H1 (cell line): ENCODE data around the gene SNX13. TPM values are rescaled to one million over a fixed set of nuclear protein-coding genes. Genes with fewer than 3 reads are reported as not detected.

Experiments
- CEBPB ChIP-seq: IDR thresholded peaks from 2 replicates; pipeline ENCODE4 v1.6.1; 2012; ENCODE audit warnings: low read depth, low read length
- CHD2 ChIP-seq: IDR thresholded peaks from 2 replicates; pipeline ENCODE4 v1.6.1; 2012; ENCODE audit warnings: low read length, improper control_type of control experiment
- EP300 ChIP-seq, 2 experiments: IDR thresholded peaks; 1 replicate in 1 of 2; 2 replicates in 1 of 2; pipeline ENCODE4 v1.6.1; 2011 to 2012; ENCODE audit warnings: low read depth in 2 of 2, low read length in 2 of 2, mild to moderate bottlenecking in 2 of 2, borderline replicate concordance in 1 of 2, inconsistent platforms in 1 of 2, moderate library complexity in 1 of 2
- EZH2 ChIP-seq: fragments of 200-600 bp; sonication (generic); IDR thresholded peaks from 2 replicates; pipeline ENCODE4 v1.7.1; 2012; ENCODE audit warnings: low read depth, mild to moderate bottlenecking, moderate library complexity, low read length, inconsistent platforms; ENCODE audit not compliant: severe bottlenecking
- GABPA ChIP-seq: IDR thresholded peaks from 2 replicates; pipeline ENCODE4 v1.6.1; 2011; ENCODE audit warnings: mild to moderate bottlenecking, low read length, moderate library complexity, borderline replicate concordance; ENCODE audit not compliant: insufficient read depth
- GTF2F1 ChIP-seq: IDR thresholded peaks from 2 replicates; pipeline ENCODE4 v1.6.1; 2012; ENCODE audit warnings: low read depth, low read length, improper control_type of control experiment, borderline replicate concordance
- KDM1A ChIP-seq: fragments of 200-600, 300-600 bp; sonication (generic); IDR thresholded peaks from 2 replicates; pipeline ENCODE4 v1.7.1; 2016; ENCODE audit warnings: mild to moderate bottlenecking, low read length, borderline replicate concordance
- NRF1 ChIP-seq: IDR thresholded peaks from 2 replicates; pipeline ENCODE4 v1.6.1; 2011; ENCODE audit warnings: mild to moderate bottlenecking, low read depth, low read length, improper control_type of control experiment
- PHF8 ChIP-seq: fragments of 200-600 bp; sonication (generic); conservative IDR thresholded peaks from 2 replicates; pipeline ENCODE4 v1.7.1; 2012; ENCODE audit warnings: low read depth, mild to moderate bottlenecking, inconsistent platforms, low read length, moderate library complexity
- POLR2A ChIP-seq, 2 experiments: IDR thresholded peaks; 1 replicate in 1 of 2; 2 replicates in 1 of 2; pipeline ENCODE4 v1.6.1; 2011; ENCODE audit warnings: low read depth in 2 of 2, low read length in 2 of 2, mild to moderate bottlenecking in 2 of 2; ENCODE audit errors: control extremely low read depth in 1 of 2
- POLR2AphosphoS5 ChIP-seq: IDR thresholded peaks from 2 replicates; pipeline ENCODE4 v1.6.1; 2011; ENCODE audit warnings: low read depth, low read length
- POU5F1 ChIP-seq: IDR thresholded peaks from 2 replicates; pipeline ENCODE4 v1.6.1; 2011; ENCODE audit warnings: low read depth, mild to moderate bottlenecking, low read length, moderate library complexity
- RAD21 ChIP-seq, 2 experiments: IDR thresholded peaks in 1 of 2; conservative IDR thresholded peaks in 1 of 2; 2 replicates each; pipeline ENCODE4 v1.6.1; 2011; ENCODE audit warnings: low read depth in 2 of 2, low read length in 2 of 2, improper control_type of control experiment in 1 of 2, inconsistent platforms in 1 of 2, mild to moderate bottlenecking in 1 of 2, moderate library complexity in 1 of 2
- RBBP5 ChIP-seq: IDR thresholded peaks from 2 replicates; pipeline ENCODE4 v1.7.1; 2012; ENCODE audit warnings: low read depth, mild to moderate bottlenecking, inconsistent platforms, low read length, moderate library complexity, borderline replicate concordance
- SRF ChIP-seq: IDR thresholded peaks from 2 replicates; pipeline ENCODE4 v1.6.1; 2011; ENCODE audit warnings: mild to moderate bottlenecking, low read depth, low read length, moderate library complexity
- TBP ChIP-seq: IDR thresholded peaks from 2 replicates; pipeline ENCODE4 v1.6.1; 2011; ENCODE audit warnings: low read depth, low read length, improper control_type of control experiment
- TEAD4 ChIP-seq: IDR thresholded peaks from 2 replicates; pipeline ENCODE4 v1.6.1; 2012; ENCODE audit warnings: low read depth, low read length, inconsistent platforms, mixed read lengths
- polyA plus RNA-seq, 7 experiments: library from polyadenylated mRNA; depleted of rRNA in 3 of 7; stranded (reverse) in 5 of 7; unstranded in 2 of 7; fragments of >200 nt in 5 of 7; fragments of 200-250 nt in 2 of 7; gene quantifications; 1 replicate in 5 of 7; 2 replicates in 1 of 7; 4 replicates in 1 of 7; pipeline versions ENCODE4 v1.2.1 to v1.2.3, GENCODE V29; 2011 to 2013; ENCODE audit warnings: missing spikeins in 2 of 7, mixed read lengths in 2 of 7
- total RNA-seq: library from RNA; stranded (reverse); fragmentation: NEBNext Ultra II Directional; extraction: Animal tissue kit (Norgen Biotek cat#: 25700); gene quantifications from 2 replicates; pipeline ENCODE4 v1.2.1, GENCODE V29; 2021
- TF ChIP-seq, protein P1 (sequence below): IDR thresholded peaks from 2 replicates; pipeline ENCODE4 v1.6.1; 2012; ENCODE audit warnings: inconsistent platforms
- TF ChIP-seq, protein P2 (sequence below): IDR thresholded peaks from 2 replicates; pipeline ENCODE4 v1.6.1; 2011; ENCODE audit warnings: low read depth, mild to moderate bottlenecking, low read length; ENCODE audit not compliant: insufficient read depth

SNX13 gene
- total and polyA plus RNA-seq, 2 of the 8 experiments (the other 6 are each of a cell fraction or from before 2014, with no cell fraction given): 5.5 to 27.4 TPM

DNA sequence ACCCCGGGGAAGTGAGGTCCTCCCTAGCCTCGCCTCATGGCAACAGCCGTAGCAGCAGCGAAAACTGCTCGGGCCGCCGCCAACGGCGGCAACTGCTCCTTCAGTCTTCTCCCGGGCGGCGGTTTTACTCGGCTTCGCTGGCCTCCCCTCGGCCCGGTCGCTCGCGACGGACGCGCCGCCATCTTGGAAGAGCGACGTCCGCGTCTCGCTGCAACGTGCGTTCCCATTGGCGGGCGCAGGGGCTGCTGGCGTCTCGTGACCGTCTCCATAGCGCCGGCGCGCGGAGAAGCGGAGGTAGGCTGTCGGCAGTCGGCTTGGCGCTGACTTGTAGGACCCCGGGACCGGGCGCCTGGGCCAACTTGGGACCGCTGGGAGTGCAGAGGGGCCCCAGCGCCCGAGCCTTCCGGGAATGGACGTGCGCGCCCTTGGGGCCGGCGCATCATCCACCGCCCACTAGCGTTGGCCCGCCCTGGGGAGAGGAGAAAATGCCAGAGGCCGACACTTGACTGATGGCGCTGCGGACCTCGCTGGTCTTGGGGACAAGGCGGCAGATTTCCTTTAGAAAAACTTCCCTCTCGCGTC, at the start of gene SNX13 (continued):
- TF ChIP-seq, protein P1, sequence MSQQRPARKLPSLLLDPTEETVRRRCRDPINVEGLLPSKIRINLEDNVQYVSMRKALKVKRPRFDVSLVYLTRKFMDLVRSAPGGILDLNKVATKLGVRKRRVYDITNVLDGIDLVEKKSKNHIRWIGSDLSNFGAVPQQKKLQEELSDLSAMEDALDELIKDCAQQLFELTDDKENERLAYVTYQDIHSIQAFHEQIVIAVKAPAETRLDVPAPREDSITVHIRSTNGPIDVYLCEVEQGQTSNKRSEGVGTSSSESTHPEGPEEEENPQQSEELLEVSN: peak; percentile 56; the same call in 1 of the 2 replicates
- peak in 1 of 2 experiments; percentile 84; a peak in 2 of 3 replicates for TF ChIP-seq POLR2A (IDR thresholded peaks at IDR 0.05; ENCODE audit: control extremely low read depth in 1 of 2, low read depth in 2 of 2, low read length in 2 of 2)
- TF ChIP-seq CHD2: no peak; the same call in 1 of the 2 replicates
- TF ChIP-seq CEBPB: no peak
- 0 out of 2 replicates have a peak, but pooled peaks have one; percentile 27 for TF ChIP-seq GABPA
- peak; percentile 87 for TF ChIP-seq PHF8
- no peak for TF ChIP-seq KDM1A
- no peak for TF ChIP-seq SRF
- no peak for TF ChIP-seq POU5F1
- peak; percentile 100 for TF ChIP-seq RBBP5
- 0 out of 2 replicates have a peak, but pooled peaks have one; percentile 12 for TF ChIP-seq NRF1
- no peak for TF ChIP-seq TEAD4
- no peak for TF ChIP-seq GTF2F1
- TF ChIP-seq TBP: peak; percentile 83; the same call in 1 of the 2 replicates
- peak; percentile 75; the same call in 1 of the 2 replicates for TF ChIP-seq POLR2AphosphoS5
- peak in 1 of 2 experiments; percentile 6; a peak in 1 of 3 replicates for TF ChIP-seq EP300 (IDR thresholded peaks at IDR 0.05; ENCODE audit: borderline replicate concordance in 1 of 2, low read depth in 2 of 2, low read length in 2 of 2)
- peak; percentile 22 to 25; a peak in 2 of 4 replicates for TF ChIP-seq RAD21 (IDR thresholded peaks at IDR 0.05 in 1 of 2, conservative IDR thresholded peaks at IDR 0.05 in 1 of 2; ENCODE audit: low read depth in 2 of 2, low read length in 2 of 2)
- TF ChIP-seq EZH2: no peak
- TF ChIP-seq, protein P2, sequence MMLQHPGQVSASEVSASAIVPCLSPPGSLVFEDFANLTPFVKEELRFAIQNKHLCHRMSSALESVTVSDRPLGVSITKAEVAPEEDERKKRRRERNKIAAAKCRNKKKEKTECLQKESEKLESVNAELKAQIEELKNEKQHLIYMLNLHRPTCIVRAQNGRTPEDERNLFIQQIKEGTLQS: peak; percentile 71; the same call in 1 of the 2 replicates
